ENCODE data around the gene FRYL.
"Not testable (repeated sequence)": the region's sequence is repeated elsewhere in the genome, so short reads cannot be mapped to it uniquely, and the experiment has no call there.

Gene FRYL

GRCh38 chr4:48470137-48470536 lies 309.9 kb downstream of the FRYL start:
- H3K27ac ChIP-seq, result no peak overlapping the region
- TF ChIP-seq CTCF (IDR thresholded peaks at IDR 0.05), result no peak
- TF ChIP-seq ZFX (IDR thresholded peaks at IDR 0.05; ENCODE audit: borderline replicate concordance), result no peak

GRCh38 chr4:48467891-48468290 lies 312.2 kb downstream of the FRYL start:
- no peak overlapping the region for H3K27ac ChIP-seq
- no peak for TF ChIP-seq ZFX (IDR thresholded peaks at IDR 0.05; ENCODE audit: borderline replicate concordance)
- TF ChIP-seq CTCF (IDR thresholded peaks at IDR 0.05), result no peak

GRCh38 chr4:48467442-48467841 lies 312.6 kb downstream of the FRYL start:
- TF ChIP-seq CTCF (IDR thresholded peaks at IDR 0.05) (no peak), ZFX (IDR thresholded peaks at IDR 0.05; ENCODE audit: borderline replicate concordance) (no peak)
- no peak overlapping the region for H3K27ac ChIP-seq

- no peak for TF ChIP-seq CTCF (IDR thresholded peaks at IDR 0.05)
- TF ChIP-seq ZFX (IDR thresholded peaks at IDR 0.05; ENCODE audit: borderline replicate concordance), result no peak
- no peak overlapping the region for H3K27ac ChIP-seq
These were observed 317.7 kb downstream of the FRYL start for GRCh38 chr4:48462363-48462762.

GRCh38 chr4:48461000-48461399 lies 319.1 kb downstream of the FRYL start:
- TF ChIP-seq CTCF (IDR thresholded peaks at IDR 0.05), result no peak
- no peak for TF ChIP-seq ZFX (IDR thresholded peaks at IDR 0.05; ENCODE audit: borderline replicate concordance)
- H3K27ac ChIP-seq, result no peak overlapping the region

- H3K27ac ChIP-seq, result no peak overlapping the region
- TF ChIP-seq ZFX (IDR thresholded peaks at IDR 0.05; ENCODE audit: borderline replicate concordance) (no peak), CTCF (IDR thresholded peaks at IDR 0.05) (no peak)
These were observed 325.5 kb downstream of the FRYL start for GRCh38 chr4:48454591-48454990.

- H3K27ac ChIP-seq, result not testable (repeated sequence)
These were observed 328.4 kb downstream of the FRYL start for GRCh38 chr4:48451656-48452055.

GRCh38 chr4:48450740-48451139 lies 329.3 kb downstream of the FRYL start:
- TF ChIP-seq ZFX (IDR thresholded peaks at IDR 0.05; ENCODE audit: borderline replicate concordance), result no peak
- TF ChIP-seq CTCF (IDR thresholded peaks at IDR 0.05), result no peak
- no peak overlapping the region for H3K27ac ChIP-seq

Measured in 22Rv1 (cell line).